Testis (tissue), 3 donors: ENCODE measurements around the gene PAFAH2. TPM values are rescaled to one million over a fixed set of nuclear protein-coding genes. Genes with fewer than 3 reads are reported as not detected.

Experiments
- DNase-seq: peaks from one replicate; pipeline ENCODE4 v3.0.0-alpha.2; 2019
- H3K27ac ChIP-seq, 2 donors: fragments of 200-600 bp; sonication (generic); one replicate each; pipeline ENCODE4 v1.5.1; 2019
- H3K27me3 ChIP-seq: fragments of 200-600 bp; sonication (generic); one replicate; pipeline ENCODE4 v1.5.1; 2019
- H3K36me3 ChIP-seq: fragments of 200-600 bp; sonication (generic); one replicate; pipeline ENCODE4 v1.5.1; 2017; ENCODE audit warnings: low read depth; ENCODE audit errors: missing control alignments
- H3K4me1 ChIP-seq: fragments of 200-600 bp; sonication (generic); one replicate; pipeline ENCODE4 v1.5.1; 2019
- H3K4me3 ChIP-seq, 2 donors: fragments of 200-600 bp; sonication (generic); one replicate each; pipeline ENCODE4 v1.5.1; 2017 to 2019
- H3K9me3 ChIP-seq: fragments of 200-600 bp; sonication (generic); one replicate; pipeline ENCODE4 v1.5.1; 2017
- POLR2A ChIP-seq: fragments of 450-650 bp; IDR thresholded peaks from one replicate; pipeline ENCODE4 v1.6.1; 2017; ENCODE audit warnings: antibody characterized with exemption, mild to moderate bottlenecking, moderate library complexity
- WGBS, 2 donors: methylation state at CpG; one replicate each; pipeline ENCODE4 v1.1.5; 2018; 5-methylcytosine and 5-hydroxymethylcytosine counted together
- intact Hi-C: fragments of 100-400 bp; cut with DNase I; formaldehyde crosslinking; loops from one replicate; pipeline ENCODE4 v1.15.1; 2023; ENCODE audit warnings: low total_unique reads
- polyA plus RNA-seq: library from polyadenylated mRNA; stranded (reverse); fragments of 350-450 nt; fragmentation: Illumina TruSeq; extraction: RNeasy Lipid Tissue Mini Kit (QIAGEN cat#74804); gene quantifications from one replicate; pipeline ENCODE4 v1.2.3, GENCODE V29; 2014; ENCODE audit warnings: low read depth, low replicate concordance; ENCODE audit not compliant: insufficient read depth
- total RNA-seq, 2 donors: library from RNA; depleted of rRNA; stranded (reverse); fragments of >200 nt; gene quantifications; one replicate each; pipeline ENCODE4 v1.2.3, GENCODE V29; 2016
- TF ChIP-seq, protein P1 (sequence below), 3 experiments: fragments of 450-650 bp in 2 of 3; fragments of 200-600 bp in 1 of 3; sonication (generic) in 1 of 3; IDR thresholded peaks; one replicate each; pipeline ENCODE4 v1.5.1; 2016 to 2019; ENCODE audit warnings: antibody characterized with exemption in 3 of 3, mild to moderate bottlenecking in 2 of 3, moderate library complexity in 1 of 3

The PAFAH2 gene
- total and polyA plus RNA-seq, 3 donors from 2014 or later = 14.5 to 24.1 (median 18.9) TPM

DNA sequence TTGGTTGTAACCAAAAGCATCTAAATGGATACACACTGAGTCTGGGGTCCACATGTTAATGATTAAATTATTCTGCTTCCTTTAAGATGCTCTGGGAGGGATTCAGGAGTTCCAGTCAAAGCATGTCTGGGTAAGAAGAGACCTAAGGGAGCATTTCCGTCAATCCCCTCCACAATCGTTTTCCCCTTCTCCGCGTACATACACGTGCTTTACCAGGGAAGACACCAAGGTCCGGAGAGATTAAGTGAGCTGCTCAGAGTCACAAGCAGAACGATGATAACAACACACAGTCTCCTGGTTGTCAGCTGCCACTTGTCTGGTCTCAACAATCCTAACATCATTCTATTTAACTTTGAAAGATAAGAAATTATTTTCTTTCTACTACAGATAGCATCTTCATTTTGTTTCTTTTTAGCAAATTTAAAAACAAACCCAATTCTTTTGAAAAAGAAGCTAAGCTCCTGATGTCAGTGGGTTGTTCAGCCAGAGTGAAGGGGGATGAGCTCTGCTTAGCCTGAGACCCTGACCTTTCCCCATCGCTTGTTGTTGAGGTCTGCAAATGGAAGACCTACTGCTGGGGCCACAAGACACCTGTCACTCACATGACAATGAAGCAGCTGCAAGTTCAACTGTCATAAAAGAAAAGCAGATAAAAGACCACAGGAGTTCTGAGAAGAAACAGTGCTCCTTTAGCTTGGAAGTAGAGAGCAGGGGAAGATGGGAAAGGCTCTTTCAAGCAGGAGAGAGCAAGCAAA is 4.5 kb downstream of the PAFAH2 start:
- no peak overlapping the region for H3K4me3 ChIP-seq
- H3K27ac ChIP-seq = no peak overlapping the region
- 75 to 84% methylated on average over 8 of the region's 8 CpGs for WGBS, 2 donors
- intact Hi-C loops = no loop called here
- peak; percentile 43 for DNase-seq
- no peaks in the 10 kb centered on the region for H3K9me3 ChIP-seq
- H3K4me1 ChIP-seq = peaks cover 11% of the 10 kb centered on the region
- no peaks in the 10 kb centered on the region for H3K36me3 ChIP-seq
- no peaks in the 10 kb centered on the region for H3K27me3 ChIP-seq
- TF ChIP-seq, protein P1, sequence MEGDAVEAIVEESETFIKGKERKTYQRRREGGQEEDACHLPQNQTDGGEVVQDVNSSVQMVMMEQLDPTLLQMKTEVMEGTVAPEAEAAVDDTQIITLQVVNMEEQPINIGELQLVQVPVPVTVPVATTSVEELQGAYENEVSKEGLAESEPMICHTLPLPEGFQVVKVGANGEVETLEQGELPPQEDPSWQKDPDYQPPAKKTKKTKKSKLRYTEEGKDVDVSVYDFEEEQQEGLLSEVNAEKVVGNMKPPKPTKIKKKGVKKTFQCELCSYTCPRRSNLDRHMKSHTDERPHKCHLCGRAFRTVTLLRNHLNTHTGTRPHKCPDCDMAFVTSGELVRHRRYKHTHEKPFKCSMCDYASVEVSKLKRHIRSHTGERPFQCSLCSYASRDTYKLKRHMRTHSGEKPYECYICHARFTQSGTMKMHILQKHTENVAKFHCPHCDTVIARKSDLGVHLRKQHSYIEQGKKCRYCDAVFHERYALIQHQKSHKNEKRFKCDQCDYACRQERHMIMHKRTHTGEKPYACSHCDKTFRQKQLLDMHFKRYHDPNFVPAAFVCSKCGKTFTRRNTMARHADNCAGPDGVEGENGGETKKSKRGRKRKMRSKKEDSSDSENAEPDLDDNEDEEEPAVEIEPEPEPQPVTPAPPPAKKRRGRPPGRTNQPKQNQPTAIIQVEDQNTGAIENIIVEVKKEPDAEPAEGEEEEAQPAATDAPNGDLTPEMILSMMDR (IDR thresholded peaks at IDR 0.05) = no peak
- no peak for TF ChIP-seq POLR2A

DNA sequence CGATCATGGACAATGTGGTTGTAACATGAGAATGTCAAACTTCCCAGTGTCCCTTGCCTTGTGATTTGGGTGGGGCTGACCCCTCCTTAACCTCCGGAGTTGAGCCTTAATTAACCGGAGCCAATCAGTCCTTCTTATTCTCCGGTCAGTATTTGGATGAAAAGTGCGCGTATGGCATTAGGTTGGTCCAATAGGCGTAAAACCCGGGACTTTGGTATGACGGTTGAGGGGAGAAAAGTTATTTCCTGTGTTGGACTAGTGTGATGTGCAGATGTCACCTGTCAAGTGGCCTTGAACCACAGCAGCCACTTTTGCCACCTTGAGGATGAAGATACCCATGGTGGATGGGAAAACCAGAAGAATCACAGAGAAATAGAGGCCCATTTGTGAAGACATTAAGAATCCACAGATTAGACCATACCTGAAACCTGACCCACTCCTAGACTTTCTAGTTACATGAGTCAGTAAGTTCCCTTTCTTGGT is 5.1 kb downstream of the PAFAH2 start:
- TF ChIP-seq POLR2A = no peak
- TF ChIP-seq, protein P1 (IDR thresholded peaks at IDR 0.05) = no peak
- intact Hi-C loops = no loop called here
- WGBS, 2 donors = 94% methylated on average over 9 of the region's 9 CpGs

DNA sequence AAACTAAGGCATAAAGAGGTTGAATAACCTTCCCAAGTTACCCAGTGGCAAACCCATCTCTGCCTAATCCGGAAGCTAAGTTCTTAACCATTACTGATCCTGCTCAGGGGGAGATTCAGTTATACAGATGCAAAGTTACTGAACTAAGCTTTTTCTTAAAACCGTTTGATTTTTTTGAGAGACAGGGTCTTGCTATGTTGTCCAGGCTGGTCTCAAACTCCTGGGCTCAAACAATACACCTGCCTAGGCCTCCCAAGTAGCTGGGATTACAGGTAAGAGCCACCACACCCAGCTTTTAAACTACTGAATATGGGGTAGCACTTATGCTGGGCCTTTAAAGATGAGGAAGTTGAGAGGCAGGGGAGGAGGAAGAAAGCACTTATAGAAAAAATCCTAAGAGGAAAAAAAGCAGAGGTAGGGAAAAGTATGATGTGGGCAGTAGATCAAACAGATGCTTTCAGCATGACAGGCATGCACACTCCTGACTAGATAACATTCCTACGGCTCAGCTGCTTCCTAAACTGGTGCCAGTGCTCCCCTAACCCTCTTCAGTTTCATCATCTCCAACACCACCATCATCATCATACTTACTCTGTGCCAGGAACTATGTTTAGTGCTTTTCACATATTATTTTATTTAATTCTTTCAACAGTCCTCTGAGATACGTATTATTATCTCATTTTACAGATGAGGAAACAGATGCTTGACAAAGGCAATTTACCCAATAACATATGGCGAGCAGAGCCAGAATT is 5.8 kb downstream of the PAFAH2 start:
- no peak for DNase-seq
- H3K27me3 ChIP-seq = no peaks in the 10 kb centered on the region
- peaks cover 6% of the 10 kb centered on the region for H3K4me1 ChIP-seq
- TF ChIP-seq, protein P1 (IDR thresholded peaks at IDR 0.05) = no peak
- TF ChIP-seq POLR2A = no peak
- WGBS, 2 donors = 81 to 82% methylated on average over 5 of the region's 5 CpGs
- no peak overlapping the region for H3K27ac ChIP-seq
- no peak overlapping the region for H3K4me3 ChIP-seq
- intact Hi-C loops = no loop called here
- no peaks in the 10 kb centered on the region for H3K9me3 ChIP-seq
- no peaks in the 10 kb centered on the region for H3K36me3 ChIP-seq

More for the DNA sequence above, 5.1 kb downstream of the PAFAH2 start:
- Histone ChIP-seq H3K4me3 (no peak overlapping the region), H3K9me3 (no peaks in the 10 kb centered on the region), H3K36me3 (no peaks in the 10 kb centered on the region), H3K27me3 (no peaks in the 10 kb centered on the region), H3K27ac (no peak overlapping the region), H3K4me1 (peaks cover 9% of the 10 kb centered on the region)
- no peak for DNase-seq

DNA sequence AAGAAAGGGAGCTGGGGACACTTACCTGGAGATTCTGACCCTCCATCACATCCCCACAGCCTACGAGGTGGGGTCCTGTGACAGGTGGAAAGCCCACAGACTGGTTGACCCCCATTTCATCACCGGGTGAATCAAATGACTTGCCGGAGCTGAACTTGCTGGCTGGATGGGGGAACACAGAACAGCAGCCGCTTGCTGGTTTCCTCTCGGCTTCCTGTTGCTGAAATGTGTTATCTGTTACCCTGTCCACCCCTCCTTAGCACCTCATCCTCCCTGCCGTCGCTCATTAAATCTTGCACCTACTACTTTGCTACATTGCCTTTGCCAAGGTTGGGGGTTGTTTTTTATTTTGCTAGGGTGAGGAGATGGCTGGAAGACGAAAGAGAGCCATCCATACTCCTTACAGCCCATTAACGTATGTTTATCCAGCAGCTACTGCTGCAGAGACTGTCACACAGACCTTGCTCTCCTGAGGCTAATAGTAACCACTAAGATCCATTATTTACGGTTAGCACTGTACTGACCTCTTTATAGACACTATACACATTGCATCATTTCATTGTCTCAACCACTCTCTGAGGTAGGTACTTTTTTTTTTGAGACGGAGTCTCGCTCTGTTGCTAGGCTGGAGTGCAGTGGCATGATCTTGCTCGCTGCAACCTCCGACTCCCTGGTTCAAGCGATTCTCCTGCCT is 7.0 kb downstream of the PAFAH2 start:
- H3K36me3 ChIP-seq = no peaks in the 10 kb centered on the region
- H3K4me1 ChIP-seq = no peaks in the 10 kb centered on the region
- TF ChIP-seq, protein P1 (IDR thresholded peaks at IDR 0.05) = no peak
- TF ChIP-seq POLR2A = no peak
- no peak overlapping the region for H3K27ac ChIP-seq
- intact Hi-C loops = no loop called here
- H3K9me3 ChIP-seq = no peaks in the 10 kb centered on the region
- no peak overlapping the region for H3K4me3 ChIP-seq
- no peaks in the 10 kb centered on the region for H3K27me3 ChIP-seq
- 67 to 77% methylated on average over 15 of the region's 15 CpGs for WGBS, 2 donors
- no peak for DNase-seq
